Fibroblast of lung (primary cell): Measurements from ENCODE around the gene IL4I1. TPM values are rescaled to one million over a fixed set of nuclear protein-coding genes. Genes with fewer than 3 reads are reported as not detected.

ENCODE experiments used
- DNase-seq, 2 donors: peaks; one replicate each; pipeline versions ENCODE4 v3.0.0 to v3.0.0-alpha.2; 2010; ENCODE audit warnings: low read depth in 2 of 2
- H2AFZ ChIP-seq: 2 replicates; pipeline ENCODE4 v1.5.1; 2012; ENCODE audit warnings: low read length, control low read depth, inconsistent platforms
- H3K27ac ChIP-seq: 2 replicates; pipeline ENCODE4 v1.5.1; 2011; ENCODE audit warnings: low read length, control low read depth; ENCODE audit not compliant: insufficient read depth
- H3K27me3 ChIP-seq: 2 replicates; pipeline ENCODE4 v1.5.1; 2011; ENCODE audit warnings: mild to moderate bottlenecking, low read length; ENCODE audit not compliant: control insufficient read depth, insufficient read depth
- H3K36me3 ChIP-seq: 2 replicates; pipeline ENCODE4 v1.5.1; 2011; ENCODE audit warnings: low read length; ENCODE audit not compliant: control insufficient read depth, insufficient read depth
- H3K4me1 ChIP-seq: 2 replicates; pipeline ENCODE4 v1.5.1; 2011; ENCODE audit warnings: low read length; ENCODE audit not compliant: control insufficient read depth, insufficient read depth; ENCODE audit errors: extremely low read depth
- H3K4me2 ChIP-seq: 2 replicates; pipeline ENCODE4 v1.5.1; 2011; ENCODE audit warnings: low read length, control low read depth; ENCODE audit not compliant: insufficient read depth; ENCODE audit errors: extremely low read depth
- H3K4me3 ChIP-seq, 4 experiments: fragments of 200-600 bp in 1 of 4; sonication (generic) in 1 of 4; replicated peaks in 1 of 4; 2 replicates each; pipeline ENCODE4 v1.5.1; 2011 to 2016; ENCODE audit warnings: low read length in 4 of 4, low read depth in 3 of 4, mild to moderate bottlenecking in 3 of 4, control low read depth in 2 of 4, inconsistent platforms in 1 of 4, mixed read lengths in 1 of 4; ENCODE audit not compliant: insufficient read depth in 1 of 4; ENCODE audit errors: control extremely low read depth in 1 of 4
- H3K79me2 ChIP-seq: 2 replicates; pipeline ENCODE4 v1.5.1; 2012; ENCODE audit warnings: mild to moderate bottlenecking, low read length, inconsistent platforms; ENCODE audit not compliant: control insufficient read depth, insufficient read depth
- H3K9ac ChIP-seq: 2 replicates; pipeline ENCODE4 v1.5.1; 2011; ENCODE audit warnings: mild to moderate bottlenecking, low read length, control low read depth; ENCODE audit not compliant: insufficient read depth
- H3K9me3 ChIP-seq: 2 replicates; pipeline ENCODE4 v1.5.1; 2012; ENCODE audit warnings: low read depth, low read length; ENCODE audit not compliant: control insufficient read depth, insufficient read depth
- H4K20me1 ChIP-seq: 2 replicates; pipeline ENCODE4 v1.5.1; 2011; ENCODE audit warnings: low read length; ENCODE audit not compliant: control insufficient read depth, insufficient read depth; ENCODE audit errors: extremely low read depth
- CTCF ChIP-seq, 2 donors: IDR thresholded peaks in 1 of 2; conservative IDR thresholded peaks in 1 of 2; 1 replicate in 1 of 2; 2 replicates in 1 of 2; pipeline ENCODE4 v1.5.1; 2011 to 2012; ENCODE audit warnings: low read length in 2 of 2, control low read depth in 1 of 2, inconsistent platforms in 1 of 2, low read depth in 1 of 2, mild to moderate bottlenecking in 1 of 2
- EZH2 ChIP-seq: IDR thresholded peaks from 2 replicates; pipeline ENCODE4 v1.5.1; 2012; ENCODE audit warnings: low read length, control low read depth, mild to moderate bottlenecking; ENCODE audit errors: missing control alignments
- polyA plus RNA-seq, 2 donors: library from polyadenylated mRNA; depleted of rRNA in 1 of 2; stranded (reverse) in 1 of 2; unstranded in 1 of 2; fragments of >200 nt; gene quantifications; 2 replicates each; pipeline ENCODE4 v1.2.1, GENCODE V29; 2011 to 2012; ENCODE audit warnings: missing spikeins in 1 of 2
- total RNA-seq: library from RNA; depleted of rRNA; stranded (reverse); fragments of >200 nt; gene quantifications from 2 replicates; pipeline ENCODE4 v1.2.1, GENCODE V29; 2014

IL4I1 gene
- total and polyA plus RNA-seq, 2 donors (not counting 1 experiment from before 2014, with no cell fraction given): 0.09 to 1.2 TPM

DNA sequence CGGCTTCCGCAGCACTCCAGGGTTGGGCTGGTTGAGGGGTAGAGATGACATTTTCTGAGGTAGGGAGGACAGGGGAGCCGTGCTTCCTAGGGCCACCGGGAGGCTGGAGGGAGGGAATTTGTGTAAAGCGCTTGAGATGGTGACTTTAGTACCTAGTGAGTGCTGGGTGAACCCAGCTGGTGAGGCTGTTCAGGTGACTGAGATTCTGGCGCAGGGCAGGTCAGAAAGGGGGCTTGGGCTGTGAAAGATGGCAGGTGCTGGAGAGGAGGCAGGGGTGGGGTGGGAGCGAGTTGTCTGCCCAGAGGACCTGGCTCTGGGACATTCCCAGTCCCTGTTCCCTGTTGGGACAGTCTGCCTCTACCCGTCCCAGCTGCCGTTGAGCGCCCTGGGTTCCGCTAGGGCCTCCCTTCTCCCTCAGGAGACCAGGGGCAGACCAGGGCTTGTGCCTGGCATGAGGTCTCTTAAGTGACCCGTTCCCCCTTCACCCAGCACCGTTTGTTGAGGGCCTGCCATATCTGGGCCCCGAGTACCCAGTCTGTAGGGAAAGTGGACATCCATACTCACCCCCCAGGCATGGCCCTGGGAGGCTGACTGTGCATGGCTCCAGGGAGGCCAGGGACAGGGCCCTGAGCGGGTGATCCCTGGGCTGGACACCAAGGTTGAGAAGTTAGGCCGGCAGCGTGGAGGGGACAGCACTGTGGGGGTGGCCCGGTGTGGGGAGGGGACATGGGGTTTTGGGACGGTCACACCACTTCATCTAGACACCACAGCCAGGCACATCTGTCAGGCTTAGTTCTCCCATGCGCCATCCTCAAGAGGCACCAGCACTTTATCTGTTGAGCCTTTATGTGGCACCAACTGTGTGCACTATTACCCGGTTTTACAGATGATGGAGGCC is 40.8 kb downstream of the IL4I1 start:
- no peak overlapping the region for H2AFZ ChIP-seq
- no peak for TF ChIP-seq CTCF (conservative IDR thresholded peaks at IDR 0.05 in 1 of 2, IDR thresholded peaks at IDR 0.05 in 1 of 2; ENCODE audit: low read depth in 1 of 2, low read length in 2 of 2)
- no peak for TF ChIP-seq EZH2
- H3K9me3 ChIP-seq: no peaks in the 10 kb centered on the region
- peaks cover 40% of the 10 kb centered on the region for H3K36me3 ChIP-seq
- no peak for DNase-seq
- H3K27me3 ChIP-seq: no peaks in the 10 kb centered on the region
- peaks cover 2% of the 10 kb centered on the region for H4K20me1 ChIP-seq
- H3K27ac ChIP-seq: no peak overlapping the region
- H3K4me3 ChIP-seq: no peak overlapping the region
- H3K79me2 ChIP-seq: peaks cover 25% of the 10 kb centered on the region
- H3K9ac ChIP-seq: no peak overlapping the region
- peaks cover 12% of the 10 kb centered on the region for H3K4me1 ChIP-seq
- H3K4me2 ChIP-seq: no peak overlapping the region

- H3K4me2 ChIP-seq: no peak overlapping the region
- no peak overlapping the region for H3K27ac ChIP-seq
- H3K79me2 ChIP-seq: peaks cover 25% of the 10 kb centered on the region
- H3K9ac ChIP-seq: no peak overlapping the region
- no peaks in the 10 kb centered on the region for H3K27me3 ChIP-seq
- TF ChIP-seq EZH2: no peak
- no peak for TF ChIP-seq CTCF (conservative IDR thresholded peaks at IDR 0.05 in 1 of 2, IDR thresholded peaks at IDR 0.05 in 1 of 2; ENCODE audit: low read depth in 1 of 2, low read length in 2 of 2)
- H4K20me1 ChIP-seq: peaks cover 2% of the 10 kb centered on the region
- H3K9me3 ChIP-seq: no peaks in the 10 kb centered on the region
- no peak for DNase-seq
- H3K4me1 ChIP-seq: peaks cover 13% of the 10 kb centered on the region
- H3K4me3 ChIP-seq: no peak overlapping the region
- no peak overlapping the region for H2AFZ ChIP-seq
- peaks cover 34% of the 10 kb centered on the region for H3K36me3 ChIP-seq
Measured at GRCh38 chr19:49855277-49855675, 41.4 kb downstream of the IL4I1 start.

- H2AFZ ChIP-seq: no peak overlapping the region
- peaks cover 27% of the 10 kb centered on the region for H3K36me3 ChIP-seq
- no peak for DNase-seq
- no peak overlapping the region for H3K27ac ChIP-seq
- peaks cover 14% of the 10 kb centered on the region for H3K4me1 ChIP-seq
- TF ChIP-seq CTCF (conservative IDR thresholded peaks at IDR 0.05 in 1 of 2, IDR thresholded peaks at IDR 0.05 in 1 of 2; ENCODE audit: low read depth in 1 of 2, low read length in 2 of 2): no peak
- TF ChIP-seq EZH2: no peak
- H3K79me2 ChIP-seq: peaks cover 25% of the 10 kb centered on the region
- no peak overlapping the region for H3K9ac ChIP-seq
- H3K4me2 ChIP-seq: no peak overlapping the region
- H4K20me1 ChIP-seq: peaks cover 2% of the 10 kb centered on the region
- H3K9me3 ChIP-seq: no peaks in the 10 kb centered on the region
- H3K27me3 ChIP-seq: no peaks in the 10 kb centered on the region
- no peak overlapping the region for H3K4me3 ChIP-seq
Measured at GRCh38 chr19:49854378-49855263, 42.1 kb downstream of the IL4I1 start.
